Stimulated activated CD4-positive, alpha-beta T cell treated with anti-CD3 and anti-CD28 coated beads, Interleukin-2, amount 100 ng/mL, for 4 hours (primary cell): Measurements from ENCODE around the gene SAXO2.
"Not testable (repeated sequence)": the region's sequence is repeated elsewhere in the genome, so short reads cannot be mapped to it uniquely, and the experiment has no call there.

Source experiments
- DNase-seq: peaks from one replicate; pipeline ENCODE4 v3.0.0-alpha.2; 2020; ENCODE audit warnings: low read depth

SAXO2 gene

GRCh38 chr15:82313951-82314768 is 51.5 kb downstream of the SAXO2 start:
- not testable (repeated sequence) for DNase-seq

- DNase-seq = no peak
Measured at GRCh38 chr15:82314769-82315518, 52.3 kb downstream of the SAXO2 start.

- DNase-seq = no peak
Measured at GRCh38 chr15:82315519-82316246, 53.1 kb downstream of the SAXO2 start.

GRCh38 chr15:82316247-82317090 is 53.9 kb downstream of the SAXO2 start:
- DNase-seq = not testable (repeated sequence)

- DNase-seq = no peak
Measured at GRCh38 chr15:82317091-82317489, 54.5 kb downstream of the SAXO2 start.

- not testable (repeated sequence) for DNase-seq
Measured at GRCh38 chr15:82317516-82317915, 54.9 kb downstream of the SAXO2 start.

- DNase-seq = not testable (repeated sequence)
Measured at GRCh38 chr15:82318281-82318680, 55.7 kb downstream of the SAXO2 start.

GRCh38 chr15:82319522-82320278 is 57.1 kb downstream of the SAXO2 start:
- not testable (repeated sequence) for DNase-seq

GRCh38 chr15:82320861-82321260 is 58.2 kb downstream of the SAXO2 start:
- not testable (repeated sequence) for DNase-seq

GRCh38 chr15:82322488-82322887 is 59.9 kb downstream of the SAXO2 start:
- DNase-seq = not testable (repeated sequence)

- DNase-seq = not testable (repeated sequence)
Measured at GRCh38 chr15:82324831-82325230, 62.2 kb downstream of the SAXO2 start.

- not testable (repeated sequence) for DNase-seq
Measured at GRCh38 chr15:82325646-82326045, 63.0 kb downstream of the SAXO2 start.

- not testable (repeated sequence) for DNase-seq
Measured at GRCh38 chr15:82326896-82327295, 64.3 kb downstream of the SAXO2 start.

- DNase-seq = not testable (repeated sequence)
Measured at GRCh38 chr15:82327372-82327771, 64.8 kb downstream of the SAXO2 start.

- not testable (repeated sequence) for DNase-seq
Measured at GRCh38 chr15:82329039-82329438, 66.4 kb downstream of the SAXO2 start.

GRCh38 chr15:82330921-82331320 is 68.3 kb downstream of the SAXO2 start:
- DNase-seq = not testable (repeated sequence)

- not testable (repeated sequence) for DNase-seq
Measured at GRCh38 chr15:82331576-82332304, 69.1 kb downstream of the SAXO2 start.

GRCh38 chr15:82332711-82333602 is 70.3 kb downstream of the SAXO2 start:
- not testable (repeated sequence) for DNase-seq
